ENCODE measurements around the gene KHDRBS2. TPM values are rescaled to one million over a fixed set of nuclear protein-coding genes. Genes with fewer than 3 reads are reported as not detected.

Gene KHDRBS2
- total RNA-seq (2014; rRNA removed; shearing (Covaris generic)): 6.8 and 11.7 TPM in 2 replicates
- 3.2 and 5.4 TPM in 2 replicates for polyA plus RNA-seq (2016; fragmentation: Nextera tagmentation; extraction: Ambion mirVana)
- long read RNA-seq, partial matches to known transcripts: 0 of 2 reads
- long read RNA-seq, other reads (novel, unspliced or antisense): 2 of 2 reads

DNA sequence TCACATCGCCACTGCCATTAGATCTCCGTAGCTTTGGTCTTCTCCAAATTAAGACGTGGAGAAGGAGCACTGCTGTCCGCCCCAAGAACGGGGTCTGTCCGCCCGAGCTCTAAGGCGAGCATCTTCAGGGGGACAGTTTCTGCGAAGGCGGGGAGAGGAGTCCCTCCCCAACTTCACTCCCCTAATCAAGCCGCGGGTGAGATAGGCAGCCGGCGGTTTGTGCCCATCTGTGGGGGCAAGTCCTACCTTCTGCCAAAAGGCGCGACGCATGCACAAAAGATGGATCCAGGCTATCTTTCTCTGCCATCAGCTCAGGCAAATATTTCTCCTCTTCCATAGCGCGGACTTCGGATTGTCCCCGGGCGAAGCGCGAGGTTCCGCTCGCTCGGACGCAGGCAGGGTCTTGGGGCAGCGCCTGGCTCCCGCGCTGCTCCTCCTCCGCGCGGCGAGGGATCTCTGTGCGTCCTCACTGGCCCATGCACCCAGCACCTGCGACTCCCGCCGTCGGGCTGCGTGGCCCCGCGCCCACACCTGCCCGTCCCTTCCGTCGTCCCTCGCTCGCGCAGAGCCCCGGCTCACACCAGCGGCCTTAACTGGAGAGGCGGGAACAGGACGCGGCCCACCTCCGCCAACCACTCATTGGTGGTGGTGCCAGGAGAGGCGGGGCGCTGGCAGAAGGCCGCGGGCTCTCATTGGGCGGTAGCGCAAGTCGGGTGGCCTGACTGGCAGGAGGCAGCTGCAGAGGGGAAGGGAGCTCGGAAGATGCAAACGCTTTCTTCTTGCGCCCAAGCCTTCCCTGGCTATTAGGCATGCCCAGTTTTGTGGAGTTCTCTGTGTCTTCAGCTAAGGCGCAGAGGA is at the start of gene KHDRBS2:
Gene KHDRBS2 (minus strand): TSS at position 614 of the 858 bp plus-strand sequence.
- peak; percentile 88 for DNase-seq (ENCODE audit: low spot score)
- Mint-ChIP-seq H3K27ac (peak within 1 kb of the TSS; percentile 30; the same call in 1 of the 2 replicates), H3K9me3 (no peaks in the 10 kb centered on the region; the same call in 2 of the 3 replicates), H3K27me3 (ENCODE audit: insufficient read depth, low read depth, poor library complexity) (peaks cover 1% of the 10 kb centered on the region), H3K4me3 (peak within 1 kb of the TSS; percentile 82), H3K4me1 (peaks cover 11% of the 10 kb centered on the region; the same call in 2 of the 3 replicates), H3K36me3 (ENCODE audit: low read depth) (no peaks in the 10 kb centered on the region)
- Histone ChIP-seq H2AFZ (peak within 1 kb of the TSS; percentile 74; the same call in 1 of the 2 replicates), H3K79me2 (replicated peaks; ENCODE audit: insufficient read depth) (peaks cover 18% of the 10 kb centered on the region), H3K27ac (ENCODE audit: low read depth) (no peak within 1 kb of the TSS), H3K4me3 (peak within 1 kb of the TSS; percentile 65), H4K20me1 (replicated peaks; ENCODE audit: insufficient read depth) (no peaks in the 10 kb centered on the region), H3K9me2 (ENCODE audit: insufficient read depth) (no peaks in the 10 kb centered on the region), H3K4me2 (peak within 1 kb of the TSS; percentile 73), H3F3A (replicated peaks; ENCODE audit: low read depth) (no peaks in the 10 kb centered on the region), H3K27me3 (ENCODE audit: insufficient read depth) (peaks cover 9% of the 10 kb centered on the region), H3K36me3 (ENCODE audit: insufficient read depth) (no peaks in the 10 kb centered on the region), H3K4me1 (ENCODE audit: insufficient read depth) (no peaks in the 10 kb centered on the region)
- TF ChIP-seq STAT1 (IDR thresholded peaks at IDR 0.05; ENCODE audit: unreplicated experiment): no peak
- TF ChIP-seq POLR2AphosphoS5 (IDR thresholded peaks at IDR 0.05; ENCODE audit: low read depth): peak; percentile 74
- peak; percentile 99 for ATAC-seq

DNA sequence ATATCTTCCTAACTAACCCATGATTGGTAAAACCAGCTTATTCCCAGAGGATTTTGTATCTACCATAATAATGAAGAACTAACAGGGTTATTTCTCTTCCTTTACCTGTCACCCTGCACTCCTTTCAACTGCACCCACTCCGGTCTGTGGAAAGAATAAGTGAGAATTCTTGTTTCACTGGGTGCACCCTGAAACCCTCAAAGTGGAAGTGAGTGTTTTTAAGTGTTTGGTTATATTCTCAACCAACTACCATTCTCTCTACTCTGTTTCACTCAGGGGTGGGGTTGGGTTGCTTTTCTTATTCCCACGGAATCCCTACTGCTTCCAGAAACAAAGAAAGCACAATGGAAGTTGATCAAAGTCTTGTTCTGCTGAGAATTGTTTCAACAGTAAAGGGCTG is 42.6 kb upstream of the KHDRBS2 start:
- no peaks in the 10 kb centered on the region for H3K79me2 ChIP-seq (replicated peaks; ENCODE audit: insufficient read depth)
- Mint-ChIP-seq H3K36me3 (ENCODE audit: low read depth) (peaks cover 3% of the 10 kb centered on the region; the same call in 2 of the 3 replicates), H3K4me1 (peaks cover 4% of the 10 kb centered on the region), H3K27me3 (ENCODE audit: insufficient read depth, low read depth, poor library complexity) (peaks cover 4% of the 10 kb centered on the region), H3K4me3 (no peak overlapping the region), H3K27ac (no peak overlapping the region), H3K9me3 (peaks cover 19% of the 10 kb centered on the region; the same call in 2 of the 3 replicates)
- DNase-seq (ENCODE audit: low spot score): no peak
- ATAC-seq: peak; percentile 31; the same call in 1 of the 3 replicates
- no peak overlapping the region for H3K4me2 ChIP-seq
- peak overlapping the region; percentile 24; the same call in 1 of the 2 replicates for H2AFZ ChIP-seq
- no peak overlapping the region for H3K27ac ChIP-seq (ENCODE audit: low read depth)
- no peaks in the 10 kb centered on the region for H3F3A ChIP-seq (replicated peaks; ENCODE audit: low read depth)
- peaks cover 8% of the 10 kb centered on the region; the same call in 1 of the 2 replicates for H3K4me1 ChIP-seq (ENCODE audit: insufficient read depth)
- H3K27me3 ChIP-seq (ENCODE audit: insufficient read depth): no peaks in the 10 kb centered on the region
- no peaks in the 10 kb centered on the region for H4K20me1 ChIP-seq (replicated peaks; ENCODE audit: insufficient read depth)
- no peak overlapping the region for H3K4me3 ChIP-seq
- H3K9me2 ChIP-seq (ENCODE audit: insufficient read depth): no peaks in the 10 kb centered on the region
- no peaks in the 10 kb centered on the region for H3K36me3 ChIP-seq (ENCODE audit: insufficient read depth)
- TF ChIP-seq EZH2phosphoT487 (IDR thresholded peaks at IDR 0.05; ENCODE audit: unreplicated experiment): no peak
- TF ChIP-seq ZNF331 (CRISPR knock-in tag; IDR thresholded peaks at IDR 0.05; ENCODE audit: low read depth): no peak
- TF ChIP-seq, protein P1, sequence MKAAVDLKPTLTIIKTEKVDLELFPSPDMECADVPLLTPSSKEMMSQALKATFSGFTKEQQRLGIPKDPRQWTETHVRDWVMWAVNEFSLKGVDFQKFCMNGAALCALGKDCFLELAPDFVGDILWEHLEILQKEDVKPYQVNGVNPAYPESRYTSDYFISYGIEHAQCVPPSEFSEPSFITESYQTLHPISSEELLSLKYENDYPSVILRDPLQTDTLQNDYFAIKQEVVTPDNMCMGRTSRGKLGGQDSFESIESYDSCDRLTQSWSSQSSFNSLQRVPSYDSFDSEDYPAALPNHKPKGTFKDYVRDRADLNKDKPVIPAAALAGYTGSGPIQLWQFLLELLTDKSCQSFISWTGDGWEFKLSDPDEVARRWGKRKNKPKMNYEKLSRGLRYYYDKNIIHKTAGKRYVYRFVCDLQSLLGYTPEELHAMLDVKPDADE (IDR thresholded peaks at IDR 0.05): no peak
- TF ChIP-seq ZNF114 (CRISPR knock-in tag; IDR thresholded peaks at IDR 0.05): no peak
- no peak for TF ChIP-seq STAT1 (IDR thresholded peaks at IDR 0.05; ENCODE audit: unreplicated experiment)
- TF ChIP-seq, protein P2, sequence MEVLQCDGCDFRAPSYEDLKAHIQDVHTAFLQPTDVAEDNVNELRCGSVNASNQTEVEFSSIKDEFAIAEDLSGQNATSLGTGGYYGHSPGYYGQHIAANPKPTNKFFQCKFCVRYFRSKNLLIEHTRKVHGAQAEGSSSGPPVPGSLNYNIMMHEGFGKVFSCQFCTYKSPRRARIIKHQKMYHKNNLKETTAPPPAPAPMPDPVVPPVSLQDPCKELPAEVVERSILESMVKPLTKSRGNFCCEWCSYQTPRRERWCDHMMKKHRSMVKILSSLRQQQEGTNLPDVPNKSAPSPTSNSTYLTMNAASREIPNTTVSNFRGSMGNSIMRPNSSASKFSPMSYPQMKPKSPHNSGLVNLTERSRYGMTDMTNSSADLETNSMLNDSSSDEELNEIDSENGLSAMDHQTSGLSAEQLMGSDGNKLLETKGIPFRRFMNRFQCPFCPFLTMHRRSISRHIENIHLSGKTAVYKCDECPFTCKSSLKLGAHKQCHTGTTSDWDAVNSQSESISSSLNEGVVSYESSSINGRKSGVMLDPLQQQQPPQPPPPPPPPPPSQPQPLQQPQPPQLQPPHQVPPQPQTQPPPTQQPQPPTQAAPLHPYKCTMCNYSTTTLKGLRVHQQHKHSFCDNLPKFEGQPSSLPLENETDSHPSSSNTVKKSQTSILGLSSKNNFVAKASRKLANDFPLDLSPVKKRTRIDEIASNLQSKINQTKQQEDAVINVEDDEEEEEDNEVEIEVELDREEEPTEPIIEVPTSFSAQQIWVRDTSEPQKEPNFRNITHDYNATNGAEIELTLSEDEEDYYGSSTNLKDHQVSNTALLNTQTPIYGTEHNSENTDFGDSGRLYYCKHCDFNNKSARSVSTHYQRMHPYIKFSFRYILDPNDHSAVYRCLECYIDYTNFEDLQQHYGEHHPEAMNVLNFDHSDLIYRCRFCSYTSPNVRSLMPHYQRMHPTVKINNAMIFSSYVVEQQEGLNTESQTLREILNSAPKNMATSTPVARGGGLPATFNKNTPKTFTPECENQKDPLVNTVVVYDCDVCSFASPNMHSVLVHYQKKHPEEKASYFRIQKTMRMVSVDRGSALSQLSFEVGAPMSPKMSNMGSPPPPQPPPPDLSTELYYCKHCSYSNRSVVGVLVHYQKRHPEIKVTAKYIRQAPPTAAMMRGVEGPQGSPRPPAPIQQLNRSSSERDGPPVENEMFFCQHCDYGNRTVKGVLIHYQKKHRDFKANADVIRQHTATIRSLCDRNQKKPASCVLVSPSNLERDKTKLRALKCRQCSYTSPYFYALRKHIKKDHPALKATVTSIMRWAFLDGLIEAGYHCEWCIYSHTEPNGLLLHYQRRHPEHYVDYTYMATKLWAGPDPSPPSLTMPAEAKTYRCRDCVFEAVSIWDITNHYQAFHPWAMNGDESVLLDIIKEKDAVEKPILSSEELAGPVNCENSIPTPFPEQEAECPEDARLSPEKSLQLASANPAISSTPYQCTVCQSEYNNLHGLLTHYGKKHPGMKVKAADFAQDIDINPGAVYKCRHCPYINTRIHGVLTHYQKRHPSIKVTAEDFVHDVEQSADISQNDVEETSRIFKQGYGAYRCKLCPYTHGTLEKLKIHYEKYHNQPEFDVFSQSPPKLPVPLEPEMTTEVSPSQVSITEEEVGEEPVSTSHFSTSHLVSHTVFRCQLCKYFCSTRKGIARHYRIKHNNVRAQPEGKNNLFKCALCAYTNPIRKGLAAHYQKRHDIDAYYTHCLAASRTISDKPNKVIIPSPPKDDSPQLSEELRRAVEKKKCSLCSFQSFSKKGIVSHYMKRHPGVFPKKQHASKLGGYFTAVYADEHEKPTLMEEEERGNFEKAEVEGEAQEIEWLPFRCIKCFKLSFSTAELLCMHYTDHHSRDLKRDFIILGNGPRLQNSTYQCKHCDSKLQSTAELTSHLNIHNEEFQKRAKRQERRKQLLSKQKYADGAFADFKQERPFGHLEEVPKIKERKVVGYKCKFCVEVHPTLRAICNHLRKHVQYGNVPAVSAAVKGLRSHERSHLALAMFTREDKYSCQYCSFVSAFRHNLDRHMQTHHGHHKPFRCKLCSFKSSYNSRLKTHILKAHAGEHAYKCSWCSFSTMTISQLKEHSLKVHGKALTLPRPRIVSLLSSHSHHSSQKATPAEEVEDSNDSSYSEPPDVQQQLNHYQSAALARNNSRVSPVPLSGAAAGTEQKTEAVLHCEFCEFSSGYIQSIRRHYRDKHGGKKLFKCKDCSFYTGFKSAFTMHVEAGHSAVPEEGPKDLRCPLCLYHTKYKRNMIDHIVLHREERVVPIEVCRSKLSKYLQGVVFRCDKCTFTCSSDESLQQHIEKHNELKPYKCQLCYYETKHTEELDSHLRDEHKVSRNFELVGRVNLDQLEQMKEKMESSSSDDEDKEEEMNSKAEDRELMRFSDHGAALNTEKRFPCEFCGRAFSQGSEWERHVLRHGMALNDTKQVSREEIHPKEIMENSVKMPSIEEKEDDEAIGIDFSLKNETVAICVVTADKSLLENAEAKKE (CRISPR knock-in tag; IDR thresholded peaks at IDR 0.05): no peak
- TF ChIP-seq EZH2 (IDR thresholded peaks at IDR 0.05; ENCODE audit: low read depth, unreplicated experiment): no peak
- no peak for TF ChIP-seq JUNB (IDR thresholded peaks at IDR 0.05; ENCODE audit: unreplicated experiment)
- TF ChIP-seq POLR2AphosphoS5 (IDR thresholded peaks at IDR 0.05; ENCODE audit: low read depth): no peak
- TF ChIP-seq NANOG (IDR thresholded peaks at IDR 0.05; ENCODE audit: borderline replicate concordance): no peak
- no peak for TF ChIP-seq CREB1 (CRISPR knock-in tag; IDR thresholded peaks at IDR 0.05; ENCODE audit: low read depth)

Measured in GM23338 (cell line).